ENCODE measurements around the gene HSPA6.
"Not testable (repeated sequence)": the region's sequence is repeated elsewhere in the genome, so short reads cannot be mapped to it uniquely, and the experiment has no call there.

DNA sequence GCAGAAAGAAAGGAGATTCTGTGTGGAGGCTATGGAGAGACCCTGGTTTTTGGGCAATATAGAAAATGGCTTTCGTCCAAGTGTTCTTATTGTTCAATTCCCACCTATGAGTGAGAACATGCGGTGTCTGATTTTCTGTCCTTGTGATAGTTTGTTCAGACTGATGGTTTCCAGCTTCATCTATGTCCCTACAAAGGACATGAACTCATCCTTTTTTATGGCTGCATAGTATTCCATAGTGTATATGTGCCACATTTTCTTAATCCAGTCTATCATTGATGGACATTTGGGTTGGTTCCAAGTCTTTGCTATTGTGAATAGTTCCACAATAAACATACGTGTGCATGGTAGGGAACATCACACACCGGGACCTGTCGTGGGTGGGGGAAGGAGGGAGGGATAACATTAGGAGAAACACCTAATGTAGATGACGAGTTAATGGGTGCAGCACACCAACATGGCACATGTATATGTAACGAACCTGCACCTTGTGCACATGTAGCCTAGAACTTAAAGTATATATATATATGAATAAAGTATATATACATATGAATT is 14.7 kb downstream of the HSPA6 start:
- not testable (repeated sequence) for TF ChIP-seq ZNF404 (tag by site-specific recombination; IDR thresholded peaks at IDR 0.05); ZBTB21 (tag by site-specific recombination; IDR thresholded peaks at IDR 0.05); ZNF654 (tag by site-specific recombination; IDR thresholded peaks at IDR 0.05; ENCODE audit: low read depth); OSR2 (tag by site-specific recombination; IDR thresholded peaks at IDR 0.05); ZNF24 (tag by site-specific recombination; IDR thresholded peaks at IDR 0.05); ZNF366 (tag by site-specific recombination; conservative IDR thresholded peaks at IDR 0.05)
- TF ChIP-seq, protein P1, sequence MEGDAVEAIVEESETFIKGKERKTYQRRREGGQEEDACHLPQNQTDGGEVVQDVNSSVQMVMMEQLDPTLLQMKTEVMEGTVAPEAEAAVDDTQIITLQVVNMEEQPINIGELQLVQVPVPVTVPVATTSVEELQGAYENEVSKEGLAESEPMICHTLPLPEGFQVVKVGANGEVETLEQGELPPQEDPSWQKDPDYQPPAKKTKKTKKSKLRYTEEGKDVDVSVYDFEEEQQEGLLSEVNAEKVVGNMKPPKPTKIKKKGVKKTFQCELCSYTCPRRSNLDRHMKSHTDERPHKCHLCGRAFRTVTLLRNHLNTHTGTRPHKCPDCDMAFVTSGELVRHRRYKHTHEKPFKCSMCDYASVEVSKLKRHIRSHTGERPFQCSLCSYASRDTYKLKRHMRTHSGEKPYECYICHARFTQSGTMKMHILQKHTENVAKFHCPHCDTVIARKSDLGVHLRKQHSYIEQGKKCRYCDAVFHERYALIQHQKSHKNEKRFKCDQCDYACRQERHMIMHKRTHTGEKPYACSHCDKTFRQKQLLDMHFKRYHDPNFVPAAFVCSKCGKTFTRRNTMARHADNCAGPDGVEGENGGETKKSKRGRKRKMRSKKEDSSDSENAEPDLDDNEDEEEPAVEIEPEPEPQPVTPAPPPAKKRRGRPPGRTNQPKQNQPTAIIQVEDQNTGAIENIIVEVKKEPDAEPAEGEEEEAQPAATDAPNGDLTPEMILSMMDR (tag by site-specific recombination; IDR thresholded peaks at IDR 0.05), result not testable (repeated sequence)
- TF ChIP-seq, protein P2, sequence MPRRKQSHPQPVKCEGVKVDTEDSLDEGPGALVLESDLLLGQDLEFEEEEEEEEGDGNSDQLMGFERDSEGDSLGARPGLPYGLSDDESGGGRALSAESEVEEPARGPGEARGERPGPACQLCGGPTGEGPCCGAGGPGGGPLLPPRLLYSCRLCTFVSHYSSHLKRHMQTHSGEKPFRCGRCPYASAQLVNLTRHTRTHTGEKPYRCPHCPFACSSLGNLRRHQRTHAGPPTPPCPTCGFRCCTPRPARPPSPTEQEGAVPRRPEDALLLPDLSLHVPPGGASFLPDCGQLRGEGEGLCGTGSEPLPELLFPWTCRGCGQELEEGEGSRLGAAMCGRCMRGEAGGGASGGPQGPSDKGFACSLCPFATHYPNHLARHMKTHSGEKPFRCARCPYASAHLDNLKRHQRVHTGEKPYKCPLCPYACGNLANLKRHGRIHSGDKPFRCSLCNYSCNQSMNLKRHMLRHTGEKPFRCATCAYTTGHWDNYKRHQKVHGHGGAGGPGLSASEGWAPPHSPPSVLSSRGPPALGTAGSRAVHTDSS (tag by site-specific recombination; IDR thresholded peaks at IDR 0.05), result not testable (repeated sequence)
